Myometrial cell (primary cell): Measurements from ENCODE around the gene RGPD4. TPM values are rescaled to one million over a fixed set of nuclear protein-coding genes. Genes with fewer than 3 reads are reported as not detected.

ENCODE experiments used
- total RNA-seq: library from RNA; depleted of rRNA; stranded (reverse); fragments of >200 nt; gene quantifications from 2 replicates; pipeline ENCODE4 v1.2.3, GENCODE V29; 2015

The RGPD4 gene
- not detected in 2 replicates for total RNA-seq

DNA sequence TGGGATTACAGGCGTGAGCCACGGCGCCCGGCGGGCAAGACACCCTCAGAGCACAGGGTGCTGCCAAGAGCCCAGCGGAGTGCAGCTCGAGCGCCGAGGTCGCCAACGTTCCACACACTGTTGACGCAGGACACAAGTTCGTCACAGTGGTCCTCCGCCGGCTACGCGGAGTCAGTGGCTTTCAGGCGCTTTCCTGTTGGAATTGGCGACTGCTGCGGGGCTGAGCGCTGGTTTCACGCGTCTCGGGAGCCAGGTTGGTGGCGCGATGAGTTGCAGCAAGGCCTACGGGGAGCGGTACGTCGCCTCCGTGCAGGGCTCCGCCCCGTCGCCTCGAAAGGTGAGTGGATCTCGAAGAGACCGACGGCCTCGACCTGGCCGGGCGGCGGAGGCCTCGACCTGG, at the start of gene RGPD4:
Gene RGPD4, plus strand, starts transcription at position 144 of the 400 bp plus-strand sequence. Its CDS starts 122 bp downstream, at position 266.

Other genes with a start within 250 kb of the RGPD4 start
- gene SLC5A7, start 159.6 kb downstream of the RGPD4 start, total RNA-seq = not detected in 2 replicates